GM18517 (cell line): ENCODE results near the gene CTSH.

Experiments used
- ATAC-seq: cut with Tn5 transposase; IDR thresholded peaks from one replicate; pipeline ENCODE4 v1.9.1; 2021; ENCODE audit warnings: mild to moderate bottlenecking, moderate library complexity; ENCODE audit not compliant: unreplicated experiment

CTSH gene

GRCh38 chr15:78944669-78945407 is at the start of gene CTSH:
TSS of gene CTSH (minus strand) at chr15:78945046. CDS start at chr15:78944981, 65 bp downstream.
- no peak for ATAC-seq

GRCh38 chr15:78993931-78994530 is 49.2 kb upstream of the CTSH start:
- ATAC-seq: no peak

GRCh38 chr15:78993257-78993930 is 48.5 kb upstream of the CTSH start:
- no peak for ATAC-seq

GRCh38 chr15:78992416-78993256 is 47.8 kb upstream of the CTSH start:
- no peak for ATAC-seq

- ATAC-seq: no peak
Measured at GRCh38 chr15:78991879-78992278, 47.0 kb upstream of the CTSH start.

- ATAC-seq: no peak
Measured at GRCh38 chr15:78991476-78991875, 46.6 kb upstream of the CTSH start.

GRCh38 chr15:78990278-78990677 is 45.4 kb upstream of the CTSH start:
- ATAC-seq: no peak

- no peak for ATAC-seq
Measured at GRCh38 chr15:78989701-78990240, 44.9 kb upstream of the CTSH start.

GRCh38 chr15:78988361-78988911 is 43.6 kb upstream of the CTSH start:
- no peak for ATAC-seq

- ATAC-seq: no peak
Measured at GRCh38 chr15:78987556-78988360, 42.9 kb upstream of the CTSH start.

- no peak for ATAC-seq
Measured at GRCh38 chr15:78985859-78986475, 41.1 kb upstream of the CTSH start.

- no peak for ATAC-seq
Measured at GRCh38 chr15:78984041-78984440, 39.2 kb upstream of the CTSH start.

GRCh38 chr15:78983146-78983918 is 38.5 kb upstream of the CTSH start:
- ATAC-seq: no peak

GRCh38 chr15:78982736-78983135 is 37.9 kb upstream of the CTSH start:
- no peak for ATAC-seq

GRCh38 chr15:78981532-78982313 is 36.9 kb upstream of the CTSH start:
- ATAC-seq: no peak

- no peak for ATAC-seq
Measured at GRCh38 chr15:78979456-78980320, 34.8 kb upstream of the CTSH start.
